ENCODE measurements around the gene MYH10.

MYH10 gene

DNA sequence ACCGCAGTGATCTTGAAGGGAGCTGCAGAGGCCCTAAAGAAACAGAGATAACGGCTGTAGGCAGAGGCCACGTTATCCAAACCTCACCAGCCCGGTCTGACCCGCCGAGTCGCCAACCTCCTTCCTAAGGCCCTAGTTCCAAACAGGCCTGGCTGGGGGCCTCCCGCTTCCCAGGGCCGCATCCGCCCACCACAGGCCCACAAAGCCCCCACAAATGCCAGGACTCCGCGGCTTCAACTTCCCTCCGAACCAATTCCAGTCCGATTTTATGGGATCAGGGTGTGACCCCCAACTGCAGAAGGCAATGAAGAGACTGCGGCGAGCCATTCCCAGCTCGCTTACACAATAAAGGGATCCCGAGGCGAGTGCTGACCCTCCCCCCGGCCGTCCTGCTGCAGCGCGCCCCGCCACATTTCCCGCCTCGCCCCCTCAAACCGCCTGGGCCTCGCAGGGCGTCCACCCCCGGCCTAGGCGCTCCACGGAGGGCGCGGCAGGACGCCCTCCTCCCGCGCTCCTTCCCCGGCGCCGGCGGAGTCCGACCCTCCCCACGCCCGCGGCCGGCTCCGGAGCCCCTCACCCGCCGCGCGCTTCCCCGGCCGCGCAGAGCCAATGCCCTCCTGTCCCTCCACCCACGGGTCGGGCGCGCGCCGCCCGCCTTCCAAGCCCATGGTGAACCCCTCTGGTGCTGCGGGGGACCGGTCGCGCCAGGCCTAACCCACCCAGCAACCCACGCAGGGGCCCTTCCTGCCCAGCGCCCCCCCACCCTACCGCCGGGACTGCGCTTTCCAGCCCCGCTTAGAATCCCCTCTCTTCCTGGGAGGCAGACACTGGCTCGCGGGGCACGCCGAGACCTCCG, 926 bp downstream of the MYH10 start:
- DNase-seq (ENCODE audit: low spot score) (no peak), ATAC-seq (ENCODE audit: low read depth) (peak; percentile 1; the same call in 1 of the 3 replicates)
- H3K27me3 ChIP-seq (ENCODE audit: insufficient read depth, poor library complexity, severe bottlenecking) = no peaks in the 10 kb centered on the region
- no peaks in the 10 kb centered on the region for H3K9me3 ChIP-seq (ENCODE audit: severe bottlenecking)
- H3K4me3 ChIP-seq (ENCODE audit: severe bottlenecking) = peak overlapping the region; percentile 90
- no peaks in the 10 kb centered on the region for H3K4me1 ChIP-seq (ENCODE audit: insufficient read depth, poor library complexity, severe bottlenecking)
- H3K36me3 ChIP-seq (ENCODE audit: low read depth) = no peaks in the 10 kb centered on the region
- peak overlapping the region; percentile 36 for H3K27ac ChIP-seq (ENCODE audit: poor library complexity, severe bottlenecking)
- TF ChIP-seq, protein P1, sequence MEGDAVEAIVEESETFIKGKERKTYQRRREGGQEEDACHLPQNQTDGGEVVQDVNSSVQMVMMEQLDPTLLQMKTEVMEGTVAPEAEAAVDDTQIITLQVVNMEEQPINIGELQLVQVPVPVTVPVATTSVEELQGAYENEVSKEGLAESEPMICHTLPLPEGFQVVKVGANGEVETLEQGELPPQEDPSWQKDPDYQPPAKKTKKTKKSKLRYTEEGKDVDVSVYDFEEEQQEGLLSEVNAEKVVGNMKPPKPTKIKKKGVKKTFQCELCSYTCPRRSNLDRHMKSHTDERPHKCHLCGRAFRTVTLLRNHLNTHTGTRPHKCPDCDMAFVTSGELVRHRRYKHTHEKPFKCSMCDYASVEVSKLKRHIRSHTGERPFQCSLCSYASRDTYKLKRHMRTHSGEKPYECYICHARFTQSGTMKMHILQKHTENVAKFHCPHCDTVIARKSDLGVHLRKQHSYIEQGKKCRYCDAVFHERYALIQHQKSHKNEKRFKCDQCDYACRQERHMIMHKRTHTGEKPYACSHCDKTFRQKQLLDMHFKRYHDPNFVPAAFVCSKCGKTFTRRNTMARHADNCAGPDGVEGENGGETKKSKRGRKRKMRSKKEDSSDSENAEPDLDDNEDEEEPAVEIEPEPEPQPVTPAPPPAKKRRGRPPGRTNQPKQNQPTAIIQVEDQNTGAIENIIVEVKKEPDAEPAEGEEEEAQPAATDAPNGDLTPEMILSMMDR (IDR thresholded peaks at IDR 0.05; ENCODE audit: poor library complexity, severe bottlenecking) = no peak

DNA sequence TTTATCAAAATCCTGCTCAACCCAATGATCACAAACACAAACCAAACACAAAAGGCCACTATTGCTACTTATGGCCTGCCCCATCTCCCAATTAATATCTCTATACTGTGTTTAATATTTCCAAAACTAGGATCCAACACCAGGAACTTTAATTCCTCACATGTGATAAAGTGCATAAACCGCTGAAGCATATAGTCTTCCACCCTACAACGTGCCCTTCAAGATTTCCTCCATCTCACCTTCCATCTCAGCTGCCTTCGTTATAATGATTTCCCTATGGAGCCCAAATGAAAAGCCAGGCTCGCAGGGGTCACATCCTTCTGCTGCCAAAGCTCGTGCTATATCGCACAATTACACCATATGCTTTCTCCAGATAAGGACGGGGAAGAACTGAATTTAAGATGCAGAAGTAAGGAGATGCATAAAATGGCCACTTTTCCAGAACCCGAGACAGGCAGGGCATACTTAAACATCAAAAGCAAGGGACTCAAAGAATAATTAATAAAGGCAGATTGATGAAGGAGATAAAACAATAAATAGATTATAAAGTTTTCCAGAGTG, 1.8 kb downstream of the MYH10 start:
- TF ChIP-seq, protein P1 (IDR thresholded peaks at IDR 0.05; ENCODE audit: poor library complexity, severe bottlenecking) = no peak
- Histone ChIP-seq H3K36me3 (ENCODE audit: low read depth) (no peaks in the 10 kb centered on the region), H3K9me3 (ENCODE audit: severe bottlenecking) (no peaks in the 10 kb centered on the region), H3K4me3 (ENCODE audit: severe bottlenecking) (peak overlapping the region; percentile 90), H3K27me3 (ENCODE audit: insufficient read depth, poor library complexity, severe bottlenecking) (no peaks in the 10 kb centered on the region), H3K27ac (ENCODE audit: poor library complexity, severe bottlenecking) (peak overlapping the region; percentile 36), H3K4me1 (ENCODE audit: insufficient read depth, poor library complexity, severe bottlenecking) (no peaks in the 10 kb centered on the region)
- no peak for DNase-seq (ENCODE audit: low spot score)
- ATAC-seq (ENCODE audit: low read depth) = no peak

DNA sequence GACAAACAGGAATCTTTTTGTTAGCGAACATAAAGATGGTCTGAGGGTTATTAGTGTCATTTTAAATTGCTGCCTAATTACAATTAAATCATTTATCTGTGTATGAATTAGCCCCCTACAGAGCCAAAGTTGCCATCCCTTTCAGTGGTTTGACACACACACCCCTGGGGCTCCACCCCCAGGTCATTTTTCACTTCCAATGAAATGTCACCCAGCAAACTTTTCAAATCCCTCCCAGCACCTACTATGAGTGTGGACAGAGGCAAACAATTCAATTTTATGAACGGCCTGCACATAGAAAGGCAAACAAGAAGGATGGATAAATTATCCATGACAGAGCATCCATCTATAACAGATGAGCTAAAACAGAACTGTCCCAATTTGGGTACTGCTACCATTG, 2.4 kb downstream of the MYH10 start:
- H3K36me3 ChIP-seq (ENCODE audit: low read depth) = no peaks in the 10 kb centered on the region
- H3K9me3 ChIP-seq (ENCODE audit: severe bottlenecking) = no peaks in the 10 kb centered on the region
- H3K4me1 ChIP-seq (ENCODE audit: insufficient read depth, poor library complexity, severe bottlenecking) = no peaks in the 10 kb centered on the region
- ATAC-seq (ENCODE audit: low read depth) (no peak), DNase-seq (ENCODE audit: low spot score) (no peak)
- no peak overlapping the region for H3K27ac ChIP-seq (ENCODE audit: poor library complexity, severe bottlenecking)
- TF ChIP-seq, protein P1 (IDR thresholded peaks at IDR 0.05; ENCODE audit: poor library complexity, severe bottlenecking) = no peak
- no peak overlapping the region for H3K4me3 ChIP-seq (ENCODE audit: severe bottlenecking)
- no peaks in the 10 kb centered on the region for H3K27me3 ChIP-seq (ENCODE audit: insufficient read depth, poor library complexity, severe bottlenecking)

DNA sequence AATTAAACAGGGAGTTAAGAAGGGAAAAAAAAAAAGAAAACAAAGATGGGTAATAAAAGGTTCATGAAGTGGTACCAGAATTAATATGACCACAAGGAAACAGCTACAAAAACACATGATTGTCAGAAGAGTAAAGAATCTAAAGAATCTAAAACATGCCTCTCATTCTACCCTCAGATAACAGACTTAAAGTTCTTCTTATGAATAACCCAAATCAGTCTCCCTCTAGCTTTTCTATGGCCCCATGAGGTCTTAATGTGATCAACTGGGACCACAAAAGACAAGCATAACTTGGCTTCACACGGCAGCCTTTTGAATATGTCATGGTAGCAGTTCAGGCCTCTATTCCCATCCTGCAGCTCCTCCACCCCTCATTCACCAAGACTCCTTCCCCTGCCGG, 6.9 kb downstream of the MYH10 start:
- H3K4me1 ChIP-seq (ENCODE audit: insufficient read depth, poor library complexity, severe bottlenecking) = no peaks in the 10 kb centered on the region
- H3K27ac ChIP-seq (ENCODE audit: poor library complexity, severe bottlenecking) = no peak overlapping the region
- no peak overlapping the region for H3K4me3 ChIP-seq (ENCODE audit: severe bottlenecking)
- H3K9me3 ChIP-seq (ENCODE audit: severe bottlenecking) = no peaks in the 10 kb centered on the region
- ATAC-seq (ENCODE audit: low read depth) (no peak), DNase-seq (ENCODE audit: low spot score) (no peak)
- no peaks in the 10 kb centered on the region for H3K27me3 ChIP-seq (ENCODE audit: insufficient read depth, poor library complexity, severe bottlenecking)
- TF ChIP-seq, protein P1 (IDR thresholded peaks at IDR 0.05; ENCODE audit: poor library complexity, severe bottlenecking) = no peak
- H3K36me3 ChIP-seq (ENCODE audit: low read depth) = peaks cover 34% of the 10 kb centered on the region; the same call in 1 of the 2 replicates

DNA sequence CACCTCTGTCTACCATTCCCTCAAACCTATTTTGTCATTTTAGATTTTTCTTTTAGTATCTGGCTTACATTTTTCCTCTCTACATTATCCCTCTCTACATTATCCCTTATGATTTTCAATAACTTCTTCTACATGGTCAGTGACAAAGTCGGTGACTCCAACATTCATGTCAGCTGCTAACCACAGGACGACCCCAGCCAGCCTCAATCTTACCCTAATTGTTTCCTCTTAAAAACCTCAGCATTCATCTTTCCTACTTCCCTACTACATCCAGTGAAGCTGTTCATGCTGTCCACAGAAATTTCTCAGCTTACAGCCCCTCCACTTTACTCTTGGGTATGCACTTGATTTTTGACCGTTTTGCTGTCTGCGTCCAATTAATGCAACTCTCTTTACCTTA, 8.3 kb downstream of the MYH10 start:
- TF ChIP-seq, protein P1 (IDR thresholded peaks at IDR 0.05; ENCODE audit: poor library complexity, severe bottlenecking) = no peak
- ATAC-seq (ENCODE audit: low read depth) (no peak), DNase-seq (ENCODE audit: low spot score) (no peak)

More for the DNA sequence above, 8.3 kb downstream of the MYH10 start:
- Histone ChIP-seq H3K4me3 (ENCODE audit: severe bottlenecking) (no peak overlapping the region), H3K36me3 (ENCODE audit: low read depth) (peaks cover 35% of the 10 kb centered on the region; the same call in 1 of the 2 replicates), H3K9me3 (ENCODE audit: severe bottlenecking) (no peaks in the 10 kb centered on the region), H3K27ac (ENCODE audit: poor library complexity, severe bottlenecking) (no peak overlapping the region), H3K4me1 (ENCODE audit: insufficient read depth, poor library complexity, severe bottlenecking) (no peaks in the 10 kb centered on the region), H3K27me3 (ENCODE audit: insufficient read depth, poor library complexity, severe bottlenecking) (no peaks in the 10 kb centered on the region)

Measured in RWPE2 (cell line).